HL-60 (cell line): ENCODE measurements around the gene TMX3.

Experiments
- GABPA ChIP-seq: IDR thresholded peaks from 2 replicates; pipeline ENCODE4 v1.6.1; 2012; ENCODE audit warnings: low read depth
- POLR2AphosphoS5 ChIP-seq: IDR thresholded peaks from 2 replicates; pipeline ENCODE4 v1.6.1; 2012; ENCODE audit warnings: low read depth
- SPI1 ChIP-seq: IDR thresholded peaks from 2 replicates; pipeline ENCODE4 v1.6.1; 2012; ENCODE audit warnings: low read depth, mild to moderate bottlenecking, borderline replicate concordance
- TF ChIP-seq, protein P1 (sequence below): IDR thresholded peaks from one replicate; pipeline ENCODE4 v1.5.1; 2011; ENCODE audit warnings: low read length, control low read depth, inconsistent platforms; ENCODE audit not compliant: insufficient read depth

DNA sequence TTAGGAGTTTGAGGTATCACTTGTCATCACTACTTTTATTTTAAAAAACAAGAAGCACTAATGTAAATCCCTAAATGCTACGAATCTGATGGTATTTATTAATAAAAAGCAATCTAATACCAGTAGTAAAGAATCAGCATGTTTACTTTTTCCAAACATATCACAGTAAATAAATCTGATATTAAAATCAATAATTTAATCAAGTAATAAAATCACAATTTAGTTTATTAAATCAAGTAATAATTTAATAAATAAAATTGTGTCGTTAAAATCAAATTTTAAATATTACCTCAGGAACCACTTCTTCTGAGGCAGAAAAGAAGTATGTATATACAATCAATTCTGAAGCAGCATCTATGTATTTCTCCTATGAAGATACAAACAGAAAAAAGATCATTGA lies 18.0 kb downstream of the TMX3 start:
- TF ChIP-seq, protein P1, sequence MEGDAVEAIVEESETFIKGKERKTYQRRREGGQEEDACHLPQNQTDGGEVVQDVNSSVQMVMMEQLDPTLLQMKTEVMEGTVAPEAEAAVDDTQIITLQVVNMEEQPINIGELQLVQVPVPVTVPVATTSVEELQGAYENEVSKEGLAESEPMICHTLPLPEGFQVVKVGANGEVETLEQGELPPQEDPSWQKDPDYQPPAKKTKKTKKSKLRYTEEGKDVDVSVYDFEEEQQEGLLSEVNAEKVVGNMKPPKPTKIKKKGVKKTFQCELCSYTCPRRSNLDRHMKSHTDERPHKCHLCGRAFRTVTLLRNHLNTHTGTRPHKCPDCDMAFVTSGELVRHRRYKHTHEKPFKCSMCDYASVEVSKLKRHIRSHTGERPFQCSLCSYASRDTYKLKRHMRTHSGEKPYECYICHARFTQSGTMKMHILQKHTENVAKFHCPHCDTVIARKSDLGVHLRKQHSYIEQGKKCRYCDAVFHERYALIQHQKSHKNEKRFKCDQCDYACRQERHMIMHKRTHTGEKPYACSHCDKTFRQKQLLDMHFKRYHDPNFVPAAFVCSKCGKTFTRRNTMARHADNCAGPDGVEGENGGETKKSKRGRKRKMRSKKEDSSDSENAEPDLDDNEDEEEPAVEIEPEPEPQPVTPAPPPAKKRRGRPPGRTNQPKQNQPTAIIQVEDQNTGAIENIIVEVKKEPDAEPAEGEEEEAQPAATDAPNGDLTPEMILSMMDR = no peak
- TF ChIP-seq POLR2AphosphoS5 (no peak), SPI1 (no peak), GABPA (no peak)
